HG03159 (cell line): ENCODE data around the gene GCH1.
"Not testable (repeated sequence)": the region's sequence is repeated elsewhere in the genome, so short reads cannot be mapped to it uniquely, and the experiment has no call there.

Source experiments
- ATAC-seq: cut with Tn5 transposase; IDR thresholded peaks from one replicate; pipeline ENCODE4 v1.9.1; 2021; ENCODE audit warnings: mild to moderate bottlenecking, moderate library complexity; ENCODE audit not compliant: unreplicated experiment

Gene GCH1

DNA sequence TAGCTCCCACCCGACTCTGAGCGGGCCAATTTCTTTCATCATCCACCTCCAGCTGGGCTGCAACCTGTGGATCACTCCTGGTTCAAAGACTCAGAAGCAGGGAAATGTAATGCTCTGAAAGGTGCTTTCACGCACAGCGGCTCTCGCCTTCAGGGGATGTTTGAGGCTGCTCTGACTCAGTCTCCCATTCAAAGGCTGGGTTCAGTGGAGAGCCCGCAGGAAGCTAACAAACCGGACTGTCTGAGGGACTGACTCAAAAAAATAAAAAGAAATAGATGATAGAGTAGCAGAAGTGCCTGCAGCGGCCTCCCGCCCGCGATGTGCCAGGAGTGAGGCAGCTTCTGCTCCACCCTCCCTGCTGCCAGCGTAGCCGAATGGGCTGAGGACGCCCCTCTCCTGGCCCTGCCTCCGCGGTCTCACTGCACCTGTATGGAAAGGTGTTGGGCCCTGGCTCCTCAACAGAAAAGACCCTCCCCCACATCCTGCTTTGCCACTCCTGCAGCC, 98.0 kb downstream of the GCH1 start:
- no peak for ATAC-seq

DNA sequence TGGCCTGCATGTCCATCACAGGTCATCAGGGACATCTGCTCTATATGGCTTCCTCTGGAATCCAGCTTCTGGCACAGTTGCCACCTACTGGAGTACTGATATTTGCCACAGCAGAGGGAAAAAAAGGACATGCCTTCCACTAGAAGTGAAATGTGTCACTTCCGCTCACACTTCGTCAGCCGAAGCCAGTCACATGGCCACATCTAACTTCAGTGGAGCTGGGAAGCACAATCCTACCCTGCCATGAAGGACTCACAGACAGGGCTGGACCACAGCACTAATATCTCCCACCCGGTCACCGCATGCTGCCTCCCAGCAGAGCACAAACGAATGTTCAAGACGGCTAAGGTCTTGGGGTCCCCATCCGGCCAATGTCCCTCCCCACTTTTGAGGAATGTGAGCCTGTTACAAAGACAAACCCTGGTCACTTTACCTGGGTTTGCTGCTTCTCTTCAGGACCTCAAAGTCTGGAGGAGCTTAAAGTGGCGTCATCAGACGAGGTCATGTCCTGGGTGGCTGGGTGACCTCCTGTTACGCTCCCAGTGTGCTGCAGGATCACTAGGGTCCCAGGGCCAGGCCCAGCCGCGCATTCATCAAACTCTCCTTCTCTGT, 98.6 kb downstream of the GCH1 start:
- ATAC-seq: no peak

DNA sequence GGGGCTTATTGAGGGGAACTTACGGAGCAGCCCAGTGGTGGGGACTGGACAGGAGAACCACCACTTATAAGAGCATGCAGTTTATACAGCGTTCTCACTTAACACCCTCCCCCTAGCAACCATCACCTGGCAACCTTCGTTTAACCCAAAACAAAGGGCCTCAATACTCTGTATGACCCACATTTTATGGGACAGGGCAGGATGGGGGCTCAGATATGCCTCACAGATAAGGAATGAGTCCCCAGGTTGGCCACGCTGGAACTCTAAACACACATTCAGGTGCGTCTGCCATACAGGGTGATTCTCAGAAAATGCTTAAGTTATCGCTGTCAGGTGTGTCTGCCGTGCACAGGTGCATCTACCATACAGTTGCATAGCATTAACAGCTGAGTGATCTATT, 99.2 kb downstream of the GCH1 start:
- no peak for ATAC-seq

DNA sequence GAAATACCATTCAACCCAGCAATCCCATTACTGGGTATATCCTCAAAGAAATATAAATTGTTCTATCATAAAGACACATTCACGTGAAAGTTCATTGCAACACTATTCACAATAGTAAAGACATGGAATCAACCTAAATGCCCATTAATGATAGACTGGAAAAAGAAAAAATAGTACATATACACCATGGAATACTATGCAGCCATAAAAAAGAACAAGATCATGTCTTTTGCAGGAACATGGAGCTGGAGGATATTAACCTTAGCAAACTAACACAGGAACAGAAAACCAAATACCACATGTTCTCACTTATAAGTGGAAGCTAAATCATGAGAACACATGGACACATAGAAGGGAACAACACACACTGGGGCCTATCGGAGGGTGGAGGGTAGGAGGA, 101.1 kb downstream of the GCH1 start:
- ATAC-seq: not testable (repeated sequence)

DNA sequence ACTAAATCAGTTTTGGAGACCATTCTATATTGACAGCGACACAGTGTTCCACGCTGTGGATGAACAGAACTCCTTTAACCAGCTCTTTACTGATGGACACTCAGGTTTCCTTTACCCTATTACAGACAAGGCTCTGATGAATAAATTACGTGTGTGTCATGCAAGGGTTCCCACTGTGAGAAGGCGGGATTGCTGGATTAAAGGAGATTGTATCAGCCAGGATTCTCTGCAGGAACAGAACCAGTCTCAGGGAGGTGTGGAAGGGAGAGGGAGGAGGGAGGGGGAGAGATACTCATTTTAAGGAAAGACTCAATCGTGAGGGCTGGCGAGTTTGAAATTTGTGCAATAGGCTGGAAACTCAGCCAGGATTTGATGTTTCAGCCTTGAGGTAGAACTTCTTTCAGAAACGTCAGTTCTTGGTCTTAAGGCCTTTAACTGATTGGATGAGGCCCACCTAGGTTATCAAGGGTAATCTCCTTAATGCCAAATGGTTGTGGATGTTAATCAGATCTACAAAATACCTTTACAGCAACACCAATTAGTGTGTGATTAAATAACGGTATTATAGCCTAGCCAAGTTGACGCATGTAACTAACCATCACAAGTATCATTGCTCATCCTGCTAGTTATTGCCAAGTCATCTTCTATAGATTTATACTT, 104.0 kb downstream of the GCH1 start:
- no peak for ATAC-seq

DNA sequence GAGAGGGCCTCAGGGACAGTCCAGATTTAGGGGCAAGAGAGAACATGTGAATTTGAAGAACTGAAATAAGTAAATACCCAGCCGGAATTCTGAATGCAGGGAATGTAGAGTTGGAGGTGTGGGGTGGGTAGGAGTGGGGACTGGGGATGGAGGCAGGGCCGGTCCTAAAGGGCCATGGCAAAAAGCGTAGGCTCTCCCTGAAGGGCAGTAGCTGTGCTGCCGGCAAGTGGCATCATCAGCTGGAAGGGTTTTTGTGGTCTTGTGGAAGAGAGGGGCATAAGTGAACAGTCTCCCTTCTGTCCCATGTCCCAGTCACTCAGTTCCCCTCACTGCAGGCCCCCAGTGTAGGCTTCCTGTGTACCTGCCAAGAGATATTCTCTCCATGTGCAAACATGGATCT, 104.6 kb downstream of the GCH1 start:
- ATAC-seq: no peak

DNA sequence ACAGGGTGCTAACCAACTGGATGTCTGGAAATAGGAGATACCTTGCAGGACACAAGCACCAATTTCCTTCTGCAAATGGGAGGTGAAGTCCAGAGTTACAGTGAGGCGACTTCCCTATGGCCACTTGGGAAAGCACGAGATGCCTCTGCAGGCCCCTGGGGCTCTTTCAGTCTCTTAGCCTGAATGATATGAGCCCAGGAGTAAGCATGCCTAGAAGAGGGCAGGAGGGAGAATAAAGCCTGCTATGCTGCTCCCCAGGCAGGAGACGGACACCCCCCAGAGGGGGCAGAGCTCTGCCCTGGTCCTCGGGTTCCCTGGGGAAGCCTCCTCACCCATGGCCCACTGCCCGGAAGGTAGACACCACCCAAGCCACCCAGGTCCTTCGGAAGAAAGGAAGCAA, 105.1 kb downstream of the GCH1 start:
- ATAC-seq: no peak

DNA sequence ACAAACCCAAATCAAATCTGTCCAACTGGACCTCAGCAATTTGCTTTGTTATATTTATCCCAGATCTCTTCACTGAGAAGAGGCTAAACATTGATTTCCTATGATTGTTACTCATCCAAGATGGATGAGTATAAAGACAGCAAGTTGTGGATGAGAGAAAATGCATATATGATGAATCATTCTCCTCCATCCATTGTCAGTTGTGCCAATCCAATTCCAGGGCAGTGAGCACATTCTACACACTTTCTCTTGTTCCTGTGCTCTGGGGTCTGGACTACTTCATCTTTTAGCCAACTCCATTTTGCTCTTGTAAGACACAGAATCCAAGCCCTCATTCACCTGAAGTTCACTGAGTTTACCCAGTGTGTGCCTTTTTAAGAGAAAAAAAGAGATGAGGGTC, 105.7 kb downstream of the GCH1 start:
- no peak for ATAC-seq

DNA sequence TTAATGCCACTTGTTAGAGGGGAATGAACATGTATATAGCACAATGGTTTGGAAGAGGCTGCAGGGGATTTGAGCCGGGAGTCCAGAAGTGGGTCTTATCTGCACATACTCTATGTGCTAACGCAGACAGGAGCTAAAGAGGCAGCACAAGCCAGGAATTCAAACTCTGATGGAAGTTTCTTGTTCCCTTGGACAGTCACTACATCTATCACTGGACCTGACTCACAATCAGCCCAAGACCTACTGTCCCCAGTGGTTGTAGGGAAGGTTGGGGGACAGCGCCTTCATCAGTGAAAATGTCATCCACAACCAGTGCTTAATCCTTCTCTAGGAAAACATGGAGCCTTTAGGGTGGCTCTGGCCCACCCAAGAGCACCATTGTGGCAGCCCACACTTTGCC, 107.8 kb downstream of the GCH1 start:
- no peak for ATAC-seq

DNA sequence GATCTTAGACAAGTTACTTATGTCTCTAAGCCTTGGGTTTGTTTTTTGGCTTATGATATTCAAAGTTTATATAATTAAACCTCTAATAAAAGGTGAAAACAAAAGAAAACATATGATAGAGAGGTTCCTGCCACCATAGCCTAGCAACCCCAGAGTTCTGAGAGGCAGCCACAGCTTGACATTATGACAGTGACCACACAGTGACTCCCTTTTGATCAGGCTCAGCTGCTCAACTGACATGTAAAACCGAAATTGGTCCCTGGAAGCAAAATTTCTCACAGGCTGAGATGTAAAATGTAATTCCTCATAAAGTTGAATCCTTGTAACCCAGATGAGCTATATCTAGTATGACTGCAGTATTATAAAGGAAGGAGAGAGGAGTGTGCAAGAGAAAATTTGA, 108.5 kb downstream of the GCH1 start:
- ATAC-seq: no peak

DNA sequence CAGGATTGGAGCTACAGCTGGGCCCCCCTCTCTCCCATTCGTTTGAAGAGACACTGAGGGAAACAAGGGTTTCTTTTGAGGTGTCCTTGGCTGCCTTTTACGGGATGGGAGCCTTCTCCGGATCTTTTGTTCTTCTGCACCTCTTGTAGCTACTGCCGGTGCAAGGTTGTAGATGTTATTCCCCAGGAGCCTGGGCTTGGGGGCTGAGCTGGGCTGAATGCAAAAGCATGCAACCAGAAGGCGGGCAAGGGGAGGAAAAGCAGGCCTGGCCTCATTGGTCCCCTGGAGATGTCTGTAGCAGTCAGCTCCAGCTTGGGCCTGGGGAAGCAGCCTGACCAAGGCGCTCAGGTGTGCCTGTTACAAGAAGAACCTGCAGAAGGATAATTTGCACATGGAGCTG, 110.3 kb downstream of the GCH1 start:
- ATAC-seq: no peak
